AG09309 (cell line): ENCODE results near the gene STK38.

ENCODE experiments used
- DNase-seq: peaks from one replicate; pipeline ENCODE4 v3.0.0-alpha.2; 2010; ENCODE audit warnings: low read depth
- H3K4me3 ChIP-seq: 2 replicates; pipeline ENCODE4 v1.5.1; 2011; ENCODE audit warnings: mild to moderate bottlenecking, low read depth, low read length, moderate library complexity; ENCODE audit not compliant: control insufficient read depth
- TF ChIP-seq, protein P1 (sequence below): IDR thresholded peaks from 2 replicates; pipeline ENCODE4 v1.5.1; 2011; ENCODE audit warnings: mild to moderate bottlenecking, low read depth, low read length, inconsistent platforms; ENCODE audit not compliant: insufficient read depth, control insufficient read depth; ENCODE audit errors: missing control alignments

The STK38 gene

DNA sequence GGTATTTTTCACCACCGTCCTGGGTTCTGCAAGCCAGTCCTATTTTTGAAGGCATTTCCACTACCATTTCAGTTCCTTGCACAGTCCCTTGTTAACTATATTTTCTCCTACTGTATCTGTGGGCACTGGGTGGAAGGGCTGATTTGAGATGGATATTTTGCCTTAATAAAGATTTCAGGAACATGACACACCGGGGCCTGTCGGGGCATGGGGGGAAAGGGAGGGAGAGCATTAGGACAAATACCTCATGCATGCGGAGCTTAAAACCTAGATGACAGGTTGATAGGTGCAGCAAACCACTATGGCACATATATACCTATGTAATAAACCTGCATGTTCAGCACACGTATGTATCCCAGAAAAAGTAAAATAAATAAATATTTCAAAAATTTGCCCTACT lies 22.4 kb downstream of the STK38 start:
- no peak for DNase-seq
- no peak overlapping the region for H3K4me3 ChIP-seq
- TF ChIP-seq, protein P1, sequence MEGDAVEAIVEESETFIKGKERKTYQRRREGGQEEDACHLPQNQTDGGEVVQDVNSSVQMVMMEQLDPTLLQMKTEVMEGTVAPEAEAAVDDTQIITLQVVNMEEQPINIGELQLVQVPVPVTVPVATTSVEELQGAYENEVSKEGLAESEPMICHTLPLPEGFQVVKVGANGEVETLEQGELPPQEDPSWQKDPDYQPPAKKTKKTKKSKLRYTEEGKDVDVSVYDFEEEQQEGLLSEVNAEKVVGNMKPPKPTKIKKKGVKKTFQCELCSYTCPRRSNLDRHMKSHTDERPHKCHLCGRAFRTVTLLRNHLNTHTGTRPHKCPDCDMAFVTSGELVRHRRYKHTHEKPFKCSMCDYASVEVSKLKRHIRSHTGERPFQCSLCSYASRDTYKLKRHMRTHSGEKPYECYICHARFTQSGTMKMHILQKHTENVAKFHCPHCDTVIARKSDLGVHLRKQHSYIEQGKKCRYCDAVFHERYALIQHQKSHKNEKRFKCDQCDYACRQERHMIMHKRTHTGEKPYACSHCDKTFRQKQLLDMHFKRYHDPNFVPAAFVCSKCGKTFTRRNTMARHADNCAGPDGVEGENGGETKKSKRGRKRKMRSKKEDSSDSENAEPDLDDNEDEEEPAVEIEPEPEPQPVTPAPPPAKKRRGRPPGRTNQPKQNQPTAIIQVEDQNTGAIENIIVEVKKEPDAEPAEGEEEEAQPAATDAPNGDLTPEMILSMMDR: no peak

DNA sequence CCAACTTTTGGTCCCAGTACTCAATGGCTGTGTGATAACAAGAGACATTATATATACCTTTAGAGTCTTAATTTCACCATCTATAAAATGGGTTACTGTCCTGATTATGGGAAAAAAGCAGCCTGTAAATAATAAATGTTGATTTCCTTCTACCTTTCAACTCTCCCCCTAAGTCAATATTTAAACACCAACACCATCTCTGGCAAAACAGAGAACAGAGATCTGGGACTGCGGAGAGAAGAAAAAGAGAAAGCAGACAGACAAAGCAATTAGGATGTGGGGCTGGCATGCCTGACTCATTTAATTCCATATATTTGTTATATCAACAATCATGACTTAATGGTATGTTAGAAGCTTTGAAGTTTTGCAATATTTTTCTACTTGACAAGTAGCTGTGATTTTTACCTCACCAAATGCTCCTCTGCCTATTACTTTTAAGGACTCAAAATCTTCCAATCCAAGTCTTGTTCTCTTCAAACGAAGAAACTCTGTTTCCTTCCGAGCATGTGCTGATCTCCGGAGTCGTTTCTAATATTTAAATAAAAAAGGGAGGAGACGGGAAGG lies 23.3 kb downstream of the STK38 start:
- TF ChIP-seq, protein P1: no peak
- H3K4me3 ChIP-seq: no peak overlapping the region
- no peak for DNase-seq

DNA sequence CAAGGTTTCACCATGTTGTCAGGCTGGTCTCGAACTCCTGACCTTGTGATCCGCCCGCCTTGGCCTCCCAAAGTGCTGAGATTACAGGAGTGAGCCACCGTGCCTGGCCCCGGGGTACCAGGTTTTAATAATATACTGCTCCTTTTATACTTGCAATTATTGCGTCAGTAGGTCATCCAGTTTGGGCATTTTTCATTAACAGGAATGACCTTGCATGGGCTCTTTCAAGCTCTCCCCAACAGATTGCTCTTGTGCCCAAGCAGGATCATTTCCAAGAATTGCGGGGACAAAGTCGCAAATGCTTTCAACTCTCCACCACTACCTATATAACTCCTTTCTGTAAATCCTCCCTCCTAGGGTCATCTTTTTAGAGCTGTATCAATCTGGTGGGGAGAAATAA lies 23.8 kb downstream of the STK38 start:
- H3K4me3 ChIP-seq: no peak overlapping the region
- DNase-seq: no peak
- TF ChIP-seq, protein P1: no peak

DNA sequence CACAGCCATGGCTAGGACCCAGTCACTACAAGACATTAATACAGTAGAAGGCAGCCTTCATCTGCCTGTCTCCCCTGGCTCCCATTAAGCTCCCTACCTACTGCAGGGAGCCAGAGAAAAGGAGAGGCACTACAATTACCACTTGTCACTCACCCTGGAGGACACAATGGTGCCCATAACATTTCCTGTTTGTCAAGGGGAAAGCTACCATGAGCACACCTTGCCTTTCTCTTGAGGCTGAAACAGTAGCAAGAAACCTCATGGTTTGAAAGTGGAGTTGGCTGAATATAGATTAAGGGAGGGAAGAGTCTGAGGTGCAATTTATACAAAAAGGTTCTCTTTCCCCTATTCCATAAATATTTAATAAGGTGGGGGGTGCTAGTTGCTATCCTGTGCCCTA lies 27.9 kb downstream of the STK38 start:
- H3K4me3 ChIP-seq: no peak overlapping the region
- no peak for DNase-seq
- TF ChIP-seq, protein P1: no peak

DNA sequence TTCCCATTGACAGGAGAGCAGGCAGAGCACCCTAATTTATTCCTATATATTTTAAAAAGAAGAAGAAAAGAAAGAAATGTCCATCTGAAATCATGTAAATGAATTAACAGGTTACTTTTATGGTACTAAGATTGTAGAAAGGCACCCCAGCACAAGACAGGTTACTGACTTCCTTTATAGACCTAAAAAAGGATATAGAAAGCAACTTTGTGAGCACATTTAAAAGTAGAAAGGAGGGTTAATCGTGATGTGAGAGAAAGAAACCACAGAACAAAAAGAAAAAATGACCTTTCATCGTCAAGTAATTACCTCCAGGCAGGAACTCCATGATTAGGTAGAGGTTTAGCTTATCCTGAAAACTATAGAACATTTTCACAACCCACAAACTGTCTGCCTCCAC lies 29.9 kb downstream of the STK38 start:
- DNase-seq: no peak
- no peak overlapping the region for H3K4me3 ChIP-seq
- TF ChIP-seq, protein P1: no peak

DNA sequence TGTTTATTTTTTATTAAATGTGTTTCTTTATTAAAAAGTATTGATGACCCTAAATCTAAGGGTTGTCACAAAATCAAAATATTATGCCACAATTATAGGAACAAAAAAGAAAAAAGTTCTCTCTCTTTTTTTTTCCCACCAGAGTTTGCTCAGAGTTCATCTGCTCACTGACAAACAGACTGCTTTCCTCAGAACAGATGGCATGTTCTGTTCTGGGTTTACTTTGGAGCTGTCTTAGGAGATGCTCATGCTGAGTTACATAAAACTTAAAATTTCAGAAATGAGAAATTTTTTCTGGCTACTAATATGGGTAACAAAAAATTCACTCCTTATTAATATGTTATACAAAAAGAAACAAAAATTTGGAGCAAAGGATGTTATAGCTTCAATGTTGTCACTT lies 30.3 kb downstream of the STK38 start:
- H3K4me3 ChIP-seq: no peak overlapping the region
- TF ChIP-seq, protein P1: no peak
- no peak for DNase-seq

DNA sequence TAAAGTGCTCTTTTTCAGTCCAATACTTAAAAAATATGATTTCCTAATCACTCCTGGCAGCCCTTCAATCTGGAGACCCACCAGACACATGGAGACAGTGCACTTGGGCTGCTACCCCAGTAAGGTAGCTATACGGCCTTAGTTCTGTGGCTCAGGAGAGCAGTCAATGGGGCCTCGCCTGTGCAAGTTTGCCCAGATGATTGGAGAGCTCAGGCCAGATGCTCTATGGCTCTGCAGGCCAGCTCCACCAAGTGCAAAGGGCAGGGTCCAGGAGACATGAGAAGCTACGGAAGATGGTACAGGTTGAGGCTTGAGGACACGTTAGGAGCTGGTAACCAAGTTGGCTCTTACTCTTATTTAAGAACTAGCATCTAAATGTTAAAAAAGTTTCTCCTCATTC lies 30.7 kb downstream of the STK38 start:
- H3K4me3 ChIP-seq: no peak overlapping the region
- TF ChIP-seq, protein P1: no peak
- no peak for DNase-seq
